Liver (tissue), 9 donors: Measurements from ENCODE around the gene ZNF142. TPM values are rescaled to one million over a fixed set of nuclear protein-coding genes. Genes with fewer than 3 reads are reported as not detected.

Experiments
- DNase-seq: peaks from one replicate; pipeline ENCODE4 v3.0.0-alpha.2; 2017; ENCODE audit warnings: low spot score
- H3K27ac ChIP-seq, 2 donors: one replicate each; pipeline ENCODE4 v1.7.0; 2013; ENCODE audit warnings: inconsistent platforms in 2 of 2, low read length in 2 of 2, control low read depth in 1 of 2, low read depth in 1 of 2, mild to moderate bottlenecking in 1 of 2
- H3K27me3 ChIP-seq, 4 donors: one replicate each; pipeline versions ENCODE4 v1.6.1 to v1.7.0; 2013; ENCODE audit warnings: low read length in 3 of 4, inconsistent platforms in 1 of 4, mild to moderate bottlenecking in 1 of 4, moderate library complexity in 1 of 4; ENCODE audit not compliant: control insufficient read depth in 4 of 4, insufficient read depth in 4 of 4
- H3K36me3 ChIP-seq, 4 donors: one replicate each; pipeline versions ENCODE4 v1.6.1 to v1.7.0; 2013; ENCODE audit warnings: low read length in 3 of 4, mild to moderate bottlenecking in 3 of 4, low read depth in 1 of 4, moderate library complexity in 1 of 4; ENCODE audit not compliant: control insufficient read depth in 4 of 4, insufficient read depth in 3 of 4
- H3K4me1 ChIP-seq, 4 donors: one replicate each; pipeline versions ENCODE4 v1.6.1 to v1.7.0; 2013; ENCODE audit warnings: low read length in 3 of 4, mild to moderate bottlenecking in 3 of 4, moderate library complexity in 1 of 4; ENCODE audit not compliant: control insufficient read depth in 4 of 4, insufficient read depth in 4 of 4
- H3K4me3 ChIP-seq, 3 donors: one replicate each; pipeline versions ENCODE4 v1.6.1 to v1.7.0; 2013; ENCODE audit warnings: low read length in 3 of 3, control low read depth in 1 of 3, low read depth in 1 of 3, mild to moderate bottlenecking in 1 of 3
- H3K9ac ChIP-seq, 2 donors: one replicate each; pipeline ENCODE4 v1.7.0; 2013; ENCODE audit warnings: low read length in 2 of 2, mild to moderate bottlenecking in 2 of 2, moderate library complexity in 2 of 2, control low read depth in 1 of 2, low read depth in 1 of 2
- H3K9me3 ChIP-seq, 4 donors: one replicate each; pipeline versions ENCODE4 v1.6.1 to v1.7.0; 2013; ENCODE audit warnings: low read length in 3 of 4; ENCODE audit not compliant: control insufficient read depth in 4 of 4
- EGR1 ChIP-seq, 2 donors: IDR thresholded peaks; 2 replicates each; pipeline ENCODE4 v1.6.1; 2016 to 2018; ENCODE audit warnings: antibody characterized with exemption in 2 of 2, low read depth in 2 of 2
- FOXA1 ChIP-seq: IDR thresholded peaks from 2 replicates; pipeline ENCODE4 v1.6.1; 2016; ENCODE audit warnings: antibody characterized with exemption
- FOXA2 ChIP-seq: IDR thresholded peaks from 2 replicates; pipeline ENCODE4 v1.6.1; 2016; ENCODE audit warnings: antibody characterized with exemption
- GABPA ChIP-seq, 2 donors: IDR thresholded peaks in 1 of 2; conservative IDR thresholded peaks in 1 of 2; 2 replicates each; pipeline ENCODE4 v1.6.1; 2016; ENCODE audit warnings: antibody characterized with exemption in 2 of 2, mild to moderate bottlenecking in 1 of 2, moderate library complexity in 1 of 2
- HNF4A ChIP-seq, 2 donors: conservative IDR thresholded peaks; 2 replicates each; pipeline ENCODE4 v1.6.1; 2016; ENCODE audit warnings: antibody characterized with exemption in 2 of 2, mild to moderate bottlenecking in 2 of 2
- HNF4G ChIP-seq: IDR thresholded peaks from 2 replicates; pipeline ENCODE4 v1.6.1; 2016; ENCODE audit warnings: antibody characterized with exemption
- JUND ChIP-seq, 2 donors: IDR thresholded peaks; 2 replicates each; pipeline ENCODE4 v1.6.1; 2016; ENCODE audit warnings: antibody characterized with exemption in 2 of 2
- NR2F2 ChIP-seq: IDR thresholded peaks from 2 replicates; pipeline ENCODE4 v1.6.1; 2016; ENCODE audit warnings: antibody characterized with exemption
- RAD21 ChIP-seq, 2 donors: IDR thresholded peaks; 2 replicates each; pipeline ENCODE4 v1.6.1; 2016; ENCODE audit warnings: antibody characterized with exemption in 2 of 2, mild to moderate bottlenecking in 2 of 2
- RXRA ChIP-seq, 2 donors: IDR thresholded peaks; 2 replicates each; pipeline ENCODE4 v1.6.1; 2017 to 2018; ENCODE audit warnings: antibody characterized with exemption in 2 of 2, mild to moderate bottlenecking in 1 of 2
- SP1 ChIP-seq: IDR thresholded peaks from 2 replicates; pipeline ENCODE4 v1.6.1; 2018; ENCODE audit warnings: antibody characterized with exemption, mild to moderate bottlenecking
- TAF1 ChIP-seq: conservative IDR thresholded peaks from 2 replicates; pipeline ENCODE4 v1.6.1; 2016; ENCODE audit warnings: antibody characterized with exemption, mild to moderate bottlenecking
- YY1 ChIP-seq: IDR thresholded peaks from 2 replicates; pipeline ENCODE4 v1.6.1; 2016; ENCODE audit warnings: antibody characterized with exemption, mild to moderate bottlenecking
- WGBS: extraction: QIAGEN DNeasy Blood & Tissue Kit; methylation state at CpG from one replicate; pipeline ENCODE4 v1.1.7; 2013; 5-methylcytosine and 5-hydroxymethylcytosine counted together
- polyA plus RNA-seq, 2 donors: library from polyadenylated mRNA; stranded (reverse) in 1 of 2; unstranded in 1 of 2; fragments of 200-250 nt in 1 of 2; fragments of >200 nt in 1 of 2; fragmentation: Nextera tagmentation in 1 of 2; extraction: Ambion mirVana in 1 of 2; gene quantifications; one replicate each; pipeline versions ENCODE4 v1.2.1 to v1.2.3, GENCODE V29; 2013 to 2015
- total RNA-seq, 2 donors: library from RNA; depleted of rRNA; stranded (reverse); fragments of >200 nt; gene quantifications; one replicate each; pipeline ENCODE4 v1.2.3, GENCODE V29; 2014
- TF ChIP-seq, protein P1 (sequence below): IDR thresholded peaks from 2 replicates; pipeline ENCODE4 v1.6.1; 2016; ENCODE audit warnings: antibody characterized with exemption
- TF ChIP-seq, protein P2 (sequence below): IDR thresholded peaks from 2 replicates; pipeline ENCODE4 v1.6.1; 2016; ENCODE audit warnings: antibody characterized with exemption, mild to moderate bottlenecking
- TF ChIP-seq, protein P3 (sequence below): fragments of 150-350 bp; IDR thresholded peaks from 2 replicates; pipeline ENCODE4 v1.5.1; 2017; ENCODE audit warnings: improper control_type of control experiment, low read depth, low read length; ENCODE audit not compliant: missing input control
- TF ChIP-seq, protein P4 (sequence below): IDR thresholded peaks from 2 replicates; pipeline ENCODE4 v1.6.1; 2016; ENCODE audit warnings: antibody characterized with exemption
- TF ChIP-seq, protein P5 (sequence below): IDR thresholded peaks from 2 replicates; pipeline ENCODE4 v1.6.1; 2016; ENCODE audit warnings: antibody characterized with exemption
- donor health status: healthy.
- donor health status: healthy.
- donor health status: healthy.
- donor health status: healthy.
- donor health status: healthy.

The ZNF142 gene
- total and polyA plus RNA-seq, 4 donors = 2.2 to 7.4 (median 4.8) TPM

DNA sequence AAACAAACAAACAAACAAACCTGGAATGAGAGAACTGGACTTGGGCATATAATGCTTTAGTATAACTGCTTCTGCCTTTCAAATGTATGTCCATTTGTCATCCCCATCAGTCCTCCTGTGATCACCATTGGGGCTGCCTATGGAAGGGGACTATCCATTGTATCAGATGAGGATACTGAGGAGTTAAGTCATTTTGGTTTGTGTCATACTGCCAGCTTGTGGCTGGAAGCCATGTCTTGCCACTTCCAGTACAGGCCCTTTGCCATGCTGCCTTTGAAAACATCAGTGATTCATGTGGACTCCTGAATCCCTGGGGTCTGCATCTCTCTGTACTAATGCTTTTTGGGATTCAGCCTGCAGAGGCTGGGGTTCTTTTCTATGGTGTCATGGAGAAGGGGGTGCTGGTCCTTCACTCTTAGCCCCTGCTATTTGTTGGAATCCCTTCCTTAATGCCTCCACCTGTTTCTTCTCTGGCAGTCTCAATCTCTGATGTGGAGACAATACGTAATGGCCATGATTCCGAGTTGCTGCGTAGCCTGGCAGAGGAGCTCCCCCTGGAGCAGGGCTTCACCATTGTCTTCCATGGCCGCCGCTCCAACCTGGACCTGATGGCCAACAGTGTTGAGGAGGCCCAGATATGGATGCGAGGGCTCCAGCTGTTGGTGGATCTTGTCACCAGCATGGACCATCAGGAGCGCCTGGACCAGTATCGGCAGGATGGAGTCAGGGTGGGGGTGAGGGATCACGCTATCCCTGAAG, 41.1 kb downstream of the ZNF142 start:
- no peak overlapping the region for H3K9ac ChIP-seq
- no peaks in the 10 kb centered on the region for H3K27me3 ChIP-seq
- DNase-seq = no peak
- TF ChIP-seq GABPA (IDR thresholded peaks at IDR 0.05 in 1 of 2, conservative IDR thresholded peaks at IDR 0.05 in 1 of 2) (no peak), EGR1 (IDR thresholded peaks at IDR 0.05; ENCODE audit: low read depth in 2 of 2) (no peak), TAF1 (no peak), HNF4A (conservative IDR thresholded peaks at IDR 0.05) (no peak), HNF4G (no peak), YY1 (no peak), FOXA1 (no peak), RAD21 (IDR thresholded peaks at IDR 0.05) (no peak), FOXA2 (no peak), JUND (IDR thresholded peaks at IDR 0.05) (no peak), SP1 (no peak), NR2F2 (no peak), RXRA (IDR thresholded peaks at IDR 0.05) (no peak)
- TF ChIP-seq, protein P1, sequence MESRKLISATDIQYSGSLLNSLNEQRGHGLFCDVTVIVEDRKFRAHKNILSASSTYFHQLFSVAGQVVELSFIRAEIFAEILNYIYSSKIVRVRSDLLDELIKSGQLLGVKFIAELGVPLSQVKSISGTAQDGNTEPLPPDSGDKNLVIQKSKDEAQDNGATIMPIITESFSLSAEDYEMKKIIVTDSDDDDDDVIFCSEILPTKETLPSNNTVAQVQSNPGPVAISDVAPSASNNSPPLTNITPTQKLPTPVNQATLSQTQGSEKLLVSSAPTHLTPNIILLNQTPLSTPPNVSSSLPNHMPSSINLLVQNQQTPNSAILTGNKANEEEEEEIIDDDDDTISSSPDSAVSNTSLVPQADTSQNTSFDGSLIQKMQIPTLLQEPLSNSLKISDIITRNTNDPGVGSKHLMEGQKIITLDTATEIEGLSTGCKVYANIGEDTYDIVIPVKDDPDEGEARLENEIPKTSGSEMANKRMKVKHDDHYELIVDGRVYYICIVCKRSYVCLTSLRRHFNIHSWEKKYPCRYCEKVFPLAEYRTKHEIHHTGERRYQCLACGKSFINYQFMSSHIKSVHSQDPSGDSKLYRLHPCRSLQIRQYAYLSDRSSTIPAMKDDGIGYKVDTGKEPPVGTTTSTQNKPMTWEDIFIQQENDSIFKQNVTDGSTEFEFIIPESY = no peak
- TF ChIP-seq, protein P2, sequence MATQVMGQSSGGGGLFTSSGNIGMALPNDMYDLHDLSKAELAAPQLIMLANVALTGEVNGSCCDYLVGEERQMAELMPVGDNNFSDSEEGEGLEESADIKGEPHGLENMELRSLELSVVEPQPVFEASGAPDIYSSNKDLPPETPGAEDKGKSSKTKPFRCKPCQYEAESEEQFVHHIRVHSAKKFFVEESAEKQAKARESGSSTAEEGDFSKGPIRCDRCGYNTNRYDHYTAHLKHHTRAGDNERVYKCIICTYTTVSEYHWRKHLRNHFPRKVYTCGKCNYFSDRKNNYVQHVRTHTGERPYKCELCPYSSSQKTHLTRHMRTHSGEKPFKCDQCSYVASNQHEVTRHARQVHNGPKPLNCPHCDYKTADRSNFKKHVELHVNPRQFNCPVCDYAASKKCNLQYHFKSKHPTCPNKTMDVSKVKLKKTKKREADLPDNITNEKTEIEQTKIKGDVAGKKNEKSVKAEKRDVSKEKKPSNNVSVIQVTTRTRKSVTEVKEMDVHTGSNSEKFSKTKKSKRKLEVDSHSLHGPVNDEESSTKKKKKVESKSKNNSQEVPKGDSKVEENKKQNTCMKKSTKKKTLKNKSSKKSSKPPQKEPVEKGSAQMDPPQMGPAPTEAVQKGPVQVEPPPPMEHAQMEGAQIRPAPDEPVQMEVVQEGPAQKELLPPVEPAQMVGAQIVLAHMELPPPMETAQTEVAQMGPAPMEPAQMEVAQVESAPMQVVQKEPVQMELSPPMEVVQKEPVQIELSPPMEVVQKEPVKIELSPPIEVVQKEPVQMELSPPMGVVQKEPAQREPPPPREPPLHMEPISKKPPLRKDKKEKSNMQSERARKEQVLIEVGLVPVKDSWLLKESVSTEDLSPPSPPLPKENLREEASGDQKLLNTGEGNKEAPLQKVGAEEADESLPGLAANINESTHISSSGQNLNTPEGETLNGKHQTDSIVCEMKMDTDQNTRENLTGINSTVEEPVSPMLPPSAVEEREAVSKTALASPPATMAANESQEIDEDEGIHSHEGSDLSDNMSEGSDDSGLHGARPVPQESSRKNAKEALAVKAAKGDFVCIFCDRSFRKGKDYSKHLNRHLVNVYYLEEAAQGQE = no peak
- TF ChIP-seq, protein P3, sequence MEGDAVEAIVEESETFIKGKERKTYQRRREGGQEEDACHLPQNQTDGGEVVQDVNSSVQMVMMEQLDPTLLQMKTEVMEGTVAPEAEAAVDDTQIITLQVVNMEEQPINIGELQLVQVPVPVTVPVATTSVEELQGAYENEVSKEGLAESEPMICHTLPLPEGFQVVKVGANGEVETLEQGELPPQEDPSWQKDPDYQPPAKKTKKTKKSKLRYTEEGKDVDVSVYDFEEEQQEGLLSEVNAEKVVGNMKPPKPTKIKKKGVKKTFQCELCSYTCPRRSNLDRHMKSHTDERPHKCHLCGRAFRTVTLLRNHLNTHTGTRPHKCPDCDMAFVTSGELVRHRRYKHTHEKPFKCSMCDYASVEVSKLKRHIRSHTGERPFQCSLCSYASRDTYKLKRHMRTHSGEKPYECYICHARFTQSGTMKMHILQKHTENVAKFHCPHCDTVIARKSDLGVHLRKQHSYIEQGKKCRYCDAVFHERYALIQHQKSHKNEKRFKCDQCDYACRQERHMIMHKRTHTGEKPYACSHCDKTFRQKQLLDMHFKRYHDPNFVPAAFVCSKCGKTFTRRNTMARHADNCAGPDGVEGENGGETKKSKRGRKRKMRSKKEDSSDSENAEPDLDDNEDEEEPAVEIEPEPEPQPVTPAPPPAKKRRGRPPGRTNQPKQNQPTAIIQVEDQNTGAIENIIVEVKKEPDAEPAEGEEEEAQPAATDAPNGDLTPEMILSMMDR = no peak
- TF ChIP-seq, protein P4, sequence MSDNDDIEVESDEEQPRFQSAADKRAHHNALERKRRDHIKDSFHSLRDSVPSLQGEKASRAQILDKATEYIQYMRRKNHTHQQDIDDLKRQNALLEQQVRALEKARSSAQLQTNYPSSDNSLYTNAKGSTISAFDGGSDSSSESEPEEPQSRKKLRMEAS = no peak
- TF ChIP-seq, protein P5, sequence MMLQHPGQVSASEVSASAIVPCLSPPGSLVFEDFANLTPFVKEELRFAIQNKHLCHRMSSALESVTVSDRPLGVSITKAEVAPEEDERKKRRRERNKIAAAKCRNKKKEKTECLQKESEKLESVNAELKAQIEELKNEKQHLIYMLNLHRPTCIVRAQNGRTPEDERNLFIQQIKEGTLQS = no peak
- no peak overlapping the region for H3K27ac ChIP-seq
- no peaks in the 10 kb centered on the region for H3K9me3 ChIP-seq
- H3K36me3 ChIP-seq = no peaks in the 10 kb centered on the region
- H3K4me3 ChIP-seq = no peak overlapping the region
- peaks cover 0 to 15% (median 11%) of the 10 kb centered on the region in 4 donors for H3K4me1 ChIP-seq
- WGBS = 94% methylated on average over 9 of the region's 9 CpGs
